ENCODE measurements around the gene TENT4B.

TENT4B gene

GRCh38 chr16:50260206-50261159, 107.4 kb downstream of the TENT4B start:
- no peak for DNase-seq

- DNase-seq, result no peak
Measured at GRCh38 chr16:50261160-50261706, 108.1 kb downstream of the TENT4B start.

- no peak for DNase-seq
Measured at GRCh38 chr16:50261707-50262235, 108.7 kb downstream of the TENT4B start.

- no peak for DNase-seq
Measured at GRCh38 chr16:50263060-50263909, 110.2 kb downstream of the TENT4B start.

- DNase-seq, result no peak
Measured at GRCh38 chr16:50263940-50264929, 111.1 kb downstream of the TENT4B start.

- DNase-seq, result peak; percentile 75
Measured at GRCh38 chr16:50265260-50265659, 112.2 kb downstream of the TENT4B start.

GRCh38 chr16:50265716-50266336, 112.7 kb downstream of the TENT4B start:
- no peak for DNase-seq

GRCh38 chr16:50266337-50267091, 113.4 kb downstream of the TENT4B start, which contains the start of gene ADCY7:
Gene ADCY7, plus strand, starts transcription at chr16:50266551. Its CDS starts 21,629 bp downstream, at chr16:50288180.
- peak; percentile 91 for DNase-seq

GRCh38 chr16:50267151-50267631, 114.1 kb downstream of the TENT4B start:
- no peak for DNase-seq

- DNase-seq, result peak; percentile 68
Measured at GRCh38 chr16:50267651-50268050, 114.5 kb downstream of the TENT4B start.

GRCh38 chr16:50268352-50268751, 115.2 kb downstream of the TENT4B start:
- peak; percentile 54 for DNase-seq

- DNase-seq, result peak; percentile 5
Measured at GRCh38 chr16:50269061-50269705, 116.1 kb downstream of the TENT4B start.

GRCh38 chr16:50269769-50270509, 116.8 kb downstream of the TENT4B start:
- DNase-seq, result peak; percentile 6

GRCh38 chr16:50270510-50271147, 117.5 kb downstream of the TENT4B start:
- DNase-seq, result peak; percentile 21

- peak; percentile 11 for DNase-seq
Measured at GRCh38 chr16:50271148-50272041, 118.3 kb downstream of the TENT4B start.

GRCh38 chr16:50272111-50272571, 119.0 kb downstream of the TENT4B start:
- peak; percentile 33 for DNase-seq
